B cell (primary cell): ENCODE results near the gene C3orf22. TPM values are rescaled to one million over a fixed set of nuclear protein-coding genes. Genes with fewer than 3 reads are reported as not detected.

Experiments used
- ATAC-seq: fragments of 200-7000 bp; cut with Tn5 transposase; one replicate; pipeline ENCODE4 v1.10.0; 2021; ENCODE audit warnings: low read depth, mild to moderate bottlenecking, moderate number of reproducible peaks, moderate library complexity
- CTCF ChIA-PET: fragments of 350-600 bp; sonication (Branson Sonifier 250); formaldehyde crosslinking; loops from one replicate; lab custom pipeline; 2021; ENCODE audit warnings: antibody characterized with exemption, inconsistent platforms; lab: Charles Lee
- POLR2A ChIA-PET: fragments of 350-600 bp; sonication (Branson Sonifier 250); formaldehyde crosslinking; loops from one replicate; lab custom pipeline; 2021; ENCODE audit warnings: antibody characterized with exemption; lab: Charles Lee
- DNase-seq: peaks from one replicate; pipeline ENCODE4 v3.0.0; 2013
- H2AFZ ChIP-seq: 2 replicates; pipeline ENCODE4 v1.6.1; 2012; ENCODE audit warnings: mild to moderate bottlenecking, low read depth, low read length; ENCODE audit not compliant: insufficient read depth, poor library complexity, severe bottlenecking
- H3K27ac ChIP-seq, 2 donors: 1 replicate in 1 of 2; 2 replicates in 1 of 2; pipeline ENCODE4 v1.5.1; 2012 to 2013; ENCODE audit warnings: low read length in 2 of 2, mild to moderate bottlenecking in 2 of 2, moderate library complexity in 1 of 2
- H3K27me3 ChIP-seq, 4 experiments: fragments of 200-600 bp in 1 of 4; sonication (generic) in 1 of 4; replicated peaks in 1 of 4; 1 replicate in 2 of 4; 2 replicates in 2 of 4; pipeline versions ENCODE4 v1.6.1 to v1.7.0; 2013 to 2016; ENCODE audit warnings: low read length in 3 of 4, mild to moderate bottlenecking in 2 of 4, mixed read lengths in 1 of 4, moderate library complexity in 1 of 4; ENCODE audit not compliant: insufficient read depth in 4 of 4, control insufficient read depth in 3 of 4; ENCODE audit errors: control extremely low read depth in 1 of 4
- H3K36me3 ChIP-seq, 2 experiments: replicated peaks in 1 of 2; 1 replicate in 1 of 2; 2 replicates in 1 of 2; pipeline versions ENCODE4 v1.6.1 to v1.7.1; 2013; ENCODE audit warnings: low read length in 1 of 2; ENCODE audit not compliant: insufficient read depth in 2 of 2, control insufficient read depth in 1 of 2; ENCODE audit errors: control extremely low read depth in 1 of 2, extremely low read depth in 1 of 2
- H3K4me1 ChIP-seq, 2 donors: fragments of 200-600 bp in 1 of 2; sonication (generic) in 1 of 2; 1 replicate in 1 of 2; 2 replicates in 1 of 2; pipeline versions ENCODE4 v1.5.1 to v1.6.1; 2013 to 2017; ENCODE audit warnings: low read length in 2 of 2; ENCODE audit not compliant: control insufficient read depth in 2 of 2, insufficient read depth in 2 of 2
- H3K4me2 ChIP-seq: replicated peaks from 2 replicates; pipeline ENCODE3; 2012; ENCODE audit warnings: mild to moderate bottlenecking, low read depth, low read length; ENCODE audit not compliant: poor library complexity, severe bottlenecking
- H3K4me3 ChIP-seq, 5 experiments: fragments of 200-600 bp in 1 of 5; sonication (generic) in 1 of 5; 1 replicate in 3 of 5; 2 replicates in 2 of 5; pipeline versions ENCODE4 v1.5.1 to v1.7.0; 2011 to 2016; ENCODE audit warnings: low read length in 4 of 5, mild to moderate bottlenecking in 4 of 5, low read depth in 2 of 5, control low read depth in 1 of 5, moderate library complexity in 1 of 5; ENCODE audit not compliant: insufficient read depth in 1 of 5; ENCODE audit errors: control extremely low read depth in 1 of 5, extremely low read depth in 1 of 5
- H3K79me2 ChIP-seq: fragments of 200-600 bp; sonication (generic); one replicate; pipeline ENCODE4 v1.6.0; 2016; ENCODE audit warnings: low read length; ENCODE audit not compliant: control insufficient read depth, insufficient read depth
- H3K9ac ChIP-seq: fragments of 200-600 bp; sonication (generic); 2 replicates; pipeline ENCODE4 v1.6.1; 2017; ENCODE audit warnings: mild to moderate bottlenecking, low read length, moderate library complexity
- H3K9me3 ChIP-seq, 3 donors: one replicate each; pipeline versions ENCODE4 v1.6.1 to v1.7.1; 2013; ENCODE audit warnings: low read length in 2 of 3; ENCODE audit not compliant: control insufficient read depth in 2 of 3, insufficient read depth in 1 of 3; ENCODE audit errors: control extremely low read depth in 1 of 3
- H4K20me1 ChIP-seq: 2 replicates; pipeline ENCODE4 v1.6.0; 2012; ENCODE audit warnings: mild to moderate bottlenecking, low read length; ENCODE audit not compliant: insufficient read depth, control insufficient read depth, poor library complexity, severe bottlenecking
- H3K27ac Mint-ChIP-seq: one replicate; pipeline ENCODE4 v1.8.0; 2021; ENCODE audit warnings: mixed read lengths
- H3K27me3 Mint-ChIP-seq: one replicate; pipeline ENCODE4 v1.8.0; 2021; ENCODE audit warnings: mixed read lengths
- H3K4me1 Mint-ChIP-seq: one replicate; pipeline ENCODE4 v1.8.0; 2021; ENCODE audit warnings: mixed read lengths
- H3K4me3 Mint-ChIP-seq: one replicate; pipeline ENCODE4 v1.8.0; 2021; ENCODE audit warnings: mixed read lengths
- H3K9me3 Mint-ChIP-seq: one replicate; pipeline ENCODE4 v1.8.0; 2022; ENCODE audit warnings: mixed read lengths; ENCODE audit not compliant: insufficient read depth
- CTCF ChIP-seq: fragments of 200-600 bp; IDR thresholded peaks from one replicate; pipeline ENCODE4 v1.8.0; 2022; ENCODE audit warnings: antibody characterized with exemption, mild to moderate bottlenecking
- EZH2 ChIP-seq: IDR thresholded peaks from 2 replicates; pipeline ENCODE4 v1.6.1; 2012; ENCODE audit warnings: borderline replicate concordance, low read depth, mild to moderate bottlenecking, moderate library complexity, low read length; ENCODE audit not compliant: insufficient read depth, poor library complexity, severe bottlenecking
- WGBS: methylation state at CpG from one replicate; pipeline ENCODE4 v1.1.5; 2013; ENCODE audit warnings: missing lambda C conversion rate; ENCODE audit not compliant: insufficient coverage; 5-methylcytosine and 5-hydroxymethylcytosine counted together
- intact Hi-C: fragments of 100-400 bp; cut with micrococcal nuclease; formaldehyde crosslinking; loops from one replicate; pipeline ENCODE4 v1.10.0; 2022
- polyA plus RNA-seq: library from polyadenylated mRNA; depleted of rRNA; stranded (reverse); fragments of >200 nt; gene quantifications from 2 replicates; pipeline ENCODE4 v1.2.3, GENCODE V29; 2012
- total RNA-seq, 2 donors: library from RNA; stranded (reverse); fragments of 120-200 nt in 1 of 2; gene quantifications; 1 replicate in 1 of 2; 2 replicates in 1 of 2; pipeline versions ENCODE4 v1.2.3 to v1.2.4, GENCODE V29; 2013 to 2022

Gene C3orf22
- total and polyA plus RNA-seq, 2 donors (not counting 1 experiment from before 2014, with no cell fraction given), result not detected

GRCh38 chr3:126530171-126531050 lies 28.3 kb downstream of the C3orf22 start:
- Mint-ChIP-seq H3K4me3 (no peak overlapping the region), H3K9me3 (no peaks in the 10 kb centered on the region), H3K27me3 (peaks cover 19% of the 10 kb centered on the region), H3K27ac (no peak overlapping the region), H3K4me1 (no peaks in the 10 kb centered on the region)
- intact Hi-C loops, result no loop called here
- 26% methylated on average over 18 of the region's 18 CpGs for WGBS
- no peak overlapping the region for H3K4me2 ChIP-seq
- H2AFZ ChIP-seq, result peak overlapping the region; percentile 56
- H3K79me2 ChIP-seq, result no peaks in the 10 kb centered on the region
- DNase-seq (no peak), ATAC-seq (no peak)
- H3K4me3 ChIP-seq, result no peak overlapping the region
- ChIA-PET POLR2A (no interaction called here), CTCF (interaction anchor here (1.0 kb wide), 1 partner anchor 1018 kb away, joined by 3 read pairs; no protein-coding TSS in a partner anchor)
- no peak overlapping the region for H3K27ac ChIP-seq
- H3K36me3 ChIP-seq, result no peaks in the 10 kb centered on the region
- peaks cover 0 to 8% (median 0%) of the 10 kb centered on the region in 4 experiments for H3K27me3 ChIP-seq
- H3K9me3 ChIP-seq, result peaks cover 0 to 4% (median 0%) of the 10 kb centered on the region in 3 donors
- TF ChIP-seq EZH2 (no peak), CTCF (no peak)
- H3K9ac ChIP-seq, result no peak overlapping the region
- no peaks in the 10 kb centered on the region for H4K20me1 ChIP-seq
- H3K4me1 ChIP-seq, result peaks cover 0 to 7% of the 10 kb centered on the region in 2 donors

GRCh38 chr3:126529585-126530170 lies 29.1 kb downstream of the C3orf22 start:
- Mint-ChIP-seq H3K4me1 (no peaks in the 10 kb centered on the region), H3K9me3 (no peaks in the 10 kb centered on the region), H3K27me3 (peaks cover 22% of the 10 kb centered on the region), H3K4me3 (no peak overlapping the region), H3K27ac (no peak overlapping the region)
- Histone ChIP-seq H3K4me3 (no peak overlapping the region), H3K27me3 (peaks cover 0 to 13% (median 0%) of the 10 kb centered on the region in 4 experiments), H3K27ac (no peak overlapping the region), H3K36me3 (no peaks in the 10 kb centered on the region), H3K4me2 (no peak overlapping the region), H3K79me2 (no peaks in the 10 kb centered on the region), H3K4me1 (peaks cover 0 to 7% of the 10 kb centered on the region in 2 donors), H3K9ac (no peak overlapping the region), H2AFZ (no peak overlapping the region), H4K20me1 (no peaks in the 10 kb centered on the region), H3K9me3 (peaks cover 0 to 4% (median 0%) of the 10 kb centered on the region in 3 donors)
- POLR2A ChIA-PET, result no interaction called here
- TF ChIP-seq CTCF (no peak), EZH2 (no peak)
- intact Hi-C loops, result no loop called here
- no peak for DNase-seq
- no peak for ATAC-seq
- CTCF ChIA-PET, result no interaction called here
- 22% methylated on average over 6 of the region's 7 CpGs for WGBS
